Measurements from ENCODE around the gene USP46. TPM values are rescaled to one million over a fixed set of nuclear protein-coding genes. Genes with fewer than 3 reads are reported as not detected.

Gene USP46
- total RNA-seq, 1 experiment from 2014 or later = 16.5 TPM

- DNase-seq (ENCODE audit: low spot score) = no peak
- Histone ChIP-seq H3K4me3 (ENCODE audit: low read depth, low read length, poor library complexity, severe bottlenecking) (no peak overlapping the region), H3K27me3 (replicated peaks; ENCODE audit: insufficient read depth, low read depth, low read length, poor library complexity) (no peaks in the 10 kb centered on the region), H3K9me3 (ENCODE audit: low read depth, low read length, poor library complexity, severe bottlenecking) (no peaks in the 10 kb centered on the region), H3K4me1 (ENCODE audit: insufficient read depth, low read length, poor library complexity, severe bottlenecking) (no peaks in the 10 kb centered on the region), H3K36me3 (ENCODE audit: insufficient read depth, low read length, poor library complexity, severe bottlenecking) (no peaks in the 10 kb centered on the region), H3K27ac (ENCODE audit: low read depth, low read length, poor library complexity, severe bottlenecking) (no peak overlapping the region)
- ChIA-PET POLR2A (ENCODE audit: low non-redundant PET) (no interaction called here), CTCF (no interaction called here)
- no peak for TF ChIP-seq CTCF (conservative IDR thresholded peaks at IDR 0.05; ENCODE audit: low read depth, low read length)
- TF ChIP-seq EZH2 (IDR thresholded peaks at IDR 0.05; ENCODE audit: borderline replicate concordance, low read depth, low read length, poor library complexity, severe bottlenecking) = no peak
- intact Hi-C loops (cut with micrococcal nuclease; ENCODE audit: unreplicated experiment) = no loop called here
- BruUV-seq (replicated peaks) = no TSS peak
Measured at GRCh38 chr4:52568351-52568750, 90.8 kb downstream of the USP46 start.

GRCh38 chr4:52566136-52567031 lies 92.7 kb downstream of the USP46 start:
- no peak overlapping the region for H3K4me3 ChIP-seq (ENCODE audit: low read depth, low read length, poor library complexity, severe bottlenecking)
- no TSS peak for BruUV-seq (replicated peaks)
- POLR2A ChIA-PET (ENCODE audit: low non-redundant PET) = no interaction called here

GRCh38 chr4:52560844-52561280 lies 98.2 kb downstream of the USP46 start:
- Histone ChIP-seq H3K4me3 (ENCODE audit: low read depth, low read length, poor library complexity, severe bottlenecking) (no peak overlapping the region), H3K9me3 (ENCODE audit: low read depth, low read length, poor library complexity, severe bottlenecking) (no peaks in the 10 kb centered on the region), H3K36me3 (ENCODE audit: insufficient read depth, low read length, poor library complexity, severe bottlenecking) (no peaks in the 10 kb centered on the region), H3K27me3 (replicated peaks; ENCODE audit: insufficient read depth, low read depth, low read length, poor library complexity) (no peaks in the 10 kb centered on the region), H3K27ac (ENCODE audit: low read depth, low read length, poor library complexity, severe bottlenecking) (no peak overlapping the region), H3K4me1 (ENCODE audit: insufficient read depth, low read length, poor library complexity, severe bottlenecking) (no peaks in the 10 kb centered on the region)
- ChIA-PET POLR2A (ENCODE audit: low non-redundant PET) (no interaction called here), CTCF (no interaction called here)
- BruUV-seq (replicated peaks) = no TSS peak
- no peak for TF ChIP-seq EZH2 (IDR thresholded peaks at IDR 0.05; ENCODE audit: borderline replicate concordance, low read depth, low read length, poor library complexity, severe bottlenecking)
- intact Hi-C loops (cut with micrococcal nuclease; ENCODE audit: unreplicated experiment) = no loop called here
- DNase-seq (ENCODE audit: low spot score) = no peak

More at GRCh38 chr4:52566136-52567031, 92.7 kb downstream of the USP46 start:
- Histone ChIP-seq H3K36me3 (ENCODE audit: insufficient read depth, low read length, poor library complexity, severe bottlenecking) (no peaks in the 10 kb centered on the region), H3K27ac (ENCODE audit: low read depth, low read length, poor library complexity, severe bottlenecking) (no peak overlapping the region), H3K27me3 (replicated peaks; ENCODE audit: insufficient read depth, low read depth, low read length, poor library complexity) (no peaks in the 10 kb centered on the region), H3K4me1 (ENCODE audit: insufficient read depth, low read length, poor library complexity, severe bottlenecking) (no peaks in the 10 kb centered on the region), H3K9me3 (ENCODE audit: low read depth, low read length, poor library complexity, severe bottlenecking) (no peaks in the 10 kb centered on the region)
- CTCF ChIA-PET = no interaction called here
- DNase-seq (ENCODE audit: low spot score) = no peak
- intact Hi-C loops (cut with micrococcal nuclease; ENCODE audit: unreplicated experiment) = no loop called here
- no peak for TF ChIP-seq CTCF (conservative IDR thresholded peaks at IDR 0.05; ENCODE audit: low read depth, low read length)
- no peak for TF ChIP-seq EZH2 (IDR thresholded peaks at IDR 0.05; ENCODE audit: borderline replicate concordance, low read depth, low read length, poor library complexity, severe bottlenecking)
